NCI-H1092 (cell line): Measurements from ENCODE around the gene MMP13.
"Not testable (repeated sequence)": the region's sequence is repeated elsewhere in the genome, so short reads cannot be mapped to it uniquely, and the experiment has no call there.

Source experiments
- DNase-seq: peaks from one replicate; lab custom pipeline; 2025; lab: John Stamatoyannopoulos, UW

Gene MMP13

DNA sequence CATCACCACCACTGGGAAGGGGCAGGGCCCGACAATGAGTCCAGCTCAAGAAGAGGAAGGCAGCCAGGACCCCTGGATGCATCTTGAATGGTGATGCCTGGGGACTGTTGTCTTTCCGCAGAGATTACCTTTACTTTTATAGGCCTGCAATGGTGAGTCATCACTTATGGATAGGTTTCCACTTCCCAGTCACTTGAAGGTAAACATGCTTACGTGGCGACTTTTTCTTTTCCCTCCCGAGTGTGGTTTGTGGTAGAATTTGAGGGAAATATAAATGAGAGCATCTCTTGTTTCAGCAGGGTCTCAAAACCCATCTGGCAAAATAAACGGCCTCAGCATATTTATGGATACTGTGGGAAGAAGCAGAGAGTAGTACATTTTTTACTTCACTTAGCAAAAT lies at the start of gene MMP13:
Gene MMP13, minus strand, starts transcription at position 109 of the 400 bp plus-strand sequence. Its CDS starts 27 bp downstream, at position 82.
- DNase-seq, result no peak

DNA sequence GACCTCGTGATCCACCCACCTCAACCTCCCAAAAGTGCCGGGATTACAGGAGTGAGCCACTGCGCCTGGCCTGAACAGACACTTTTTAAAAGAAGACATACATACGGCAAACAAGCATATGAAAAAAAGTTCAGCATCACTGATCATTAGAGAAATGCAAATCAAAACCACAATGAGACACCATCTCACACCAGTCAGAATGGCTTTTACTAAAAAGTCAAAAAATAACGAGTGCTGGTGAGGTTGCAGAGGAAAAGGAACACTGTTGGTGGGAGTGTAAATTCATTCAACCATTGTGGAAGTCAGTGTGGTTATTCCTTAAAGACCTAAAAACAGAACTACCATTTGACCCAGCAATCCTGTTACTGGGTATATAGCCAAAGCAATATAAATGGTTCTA lies 48.7 kb upstream of the MMP13 start:
- DNase-seq, result not testable (repeated sequence)

DNA sequence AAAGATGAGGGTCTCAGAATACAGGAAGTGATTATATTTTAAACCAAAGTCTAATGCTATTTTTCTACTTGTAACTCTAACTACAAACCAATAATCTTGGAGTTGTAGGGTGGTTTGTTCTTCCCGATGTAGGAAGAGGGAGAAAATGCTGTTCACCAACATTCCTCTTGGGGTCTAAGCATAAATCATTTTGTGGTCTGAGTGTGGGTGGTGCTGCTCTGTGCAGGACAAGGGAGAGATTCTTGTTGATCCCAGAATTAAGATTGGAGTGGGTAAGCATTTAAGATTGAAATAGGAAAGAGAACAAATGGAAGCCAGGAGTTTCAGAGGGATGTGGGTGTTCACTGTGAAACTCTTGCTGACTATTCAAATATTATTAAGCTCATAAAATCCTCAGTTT lies 38.6 kb upstream of the MMP13 start:
- DNase-seq, result no peak

DNA sequence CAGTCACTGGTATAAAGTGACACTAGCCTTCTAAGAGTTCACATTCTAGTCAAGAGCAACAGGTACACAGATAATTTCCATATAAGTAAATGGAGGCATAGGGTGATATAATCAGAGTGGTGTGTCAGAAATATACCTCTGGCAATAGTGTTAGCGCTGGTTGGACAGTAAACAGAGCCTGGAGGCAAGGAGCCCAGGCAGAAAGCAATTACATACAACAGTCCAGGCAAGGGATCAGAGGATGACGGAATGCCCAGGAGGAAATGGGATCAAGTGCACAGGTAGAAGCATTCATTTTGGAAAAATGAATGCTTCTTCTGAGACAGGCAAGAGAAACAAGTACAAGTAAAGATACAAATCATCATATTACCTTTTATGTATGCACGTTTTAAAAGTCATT lies 36.2 kb upstream of the MMP13 start:
- no peak for DNase-seq

DNA sequence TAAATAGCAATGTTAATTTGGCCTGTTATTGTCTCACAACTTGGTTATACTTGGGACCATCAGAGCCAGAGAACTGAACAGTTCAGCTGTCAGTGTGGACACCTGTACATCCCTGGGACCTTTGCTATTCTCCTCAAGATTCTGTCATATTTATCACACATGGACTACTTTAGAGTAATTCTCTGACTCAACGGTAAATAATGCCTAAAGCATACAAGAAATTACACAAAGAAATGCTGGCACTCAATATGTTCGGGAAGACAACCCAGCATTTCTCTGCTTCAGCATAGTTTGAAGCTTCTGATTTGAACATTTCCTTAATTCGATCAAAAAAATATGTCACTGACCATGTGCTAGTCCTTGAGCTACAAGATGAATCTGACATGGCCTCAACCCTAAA lies 34.6 kb upstream of the MMP13 start:
- DNase-seq, result no peak

DNA sequence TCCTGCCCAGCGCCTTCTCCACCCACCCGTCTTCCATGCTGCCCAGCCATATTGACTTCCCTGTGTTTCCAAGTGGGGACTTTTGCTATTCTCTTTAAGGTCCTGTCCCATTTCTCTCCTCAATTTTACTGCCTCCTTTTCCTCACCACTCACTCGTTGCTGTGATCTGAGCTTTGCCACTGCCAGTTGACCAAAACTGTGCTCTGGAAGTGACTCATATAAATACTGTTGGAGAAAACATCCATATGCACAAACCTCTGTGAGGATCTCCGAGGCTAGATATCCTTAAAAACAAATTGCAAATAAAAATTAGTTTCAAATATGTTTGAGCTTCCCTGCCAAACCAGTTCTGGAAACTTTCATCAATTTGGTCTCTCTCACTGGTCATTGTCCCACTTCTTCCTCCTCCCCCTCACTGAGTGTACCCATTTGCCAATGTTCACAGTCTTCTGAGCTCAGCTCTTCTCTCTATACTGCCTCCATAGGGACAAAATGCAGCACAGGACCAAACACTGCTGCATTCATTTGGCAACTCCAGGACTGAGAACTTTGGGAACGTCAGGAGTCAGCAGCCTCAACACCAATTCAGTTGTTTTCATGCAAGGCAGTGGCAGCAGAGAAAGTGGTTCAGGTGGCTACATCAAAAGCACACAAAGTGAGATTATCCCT lies 34.0 kb upstream of the MMP13 start:
- DNase-seq, result no peak

DNA sequence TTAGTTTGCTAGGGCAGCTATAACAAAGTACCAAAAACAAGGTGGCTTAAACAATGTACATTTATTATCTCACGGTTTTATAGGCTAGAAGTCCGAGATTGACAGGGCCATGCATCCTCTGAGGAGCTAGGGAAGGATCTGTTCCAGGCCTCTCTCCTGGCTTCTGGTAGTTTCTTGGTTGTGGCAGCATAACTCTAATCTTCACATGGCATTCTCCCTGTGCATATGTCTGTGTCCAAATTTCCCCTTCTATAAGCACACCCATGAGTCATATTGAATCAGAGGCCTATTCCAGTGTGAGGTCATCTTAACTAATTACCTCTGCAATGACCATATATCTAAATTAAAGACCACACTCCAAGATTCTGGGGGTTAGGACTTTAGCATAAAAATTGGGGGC lies 31.3 kb upstream of the MMP13 start:
- DNase-seq, result no peak

DNA sequence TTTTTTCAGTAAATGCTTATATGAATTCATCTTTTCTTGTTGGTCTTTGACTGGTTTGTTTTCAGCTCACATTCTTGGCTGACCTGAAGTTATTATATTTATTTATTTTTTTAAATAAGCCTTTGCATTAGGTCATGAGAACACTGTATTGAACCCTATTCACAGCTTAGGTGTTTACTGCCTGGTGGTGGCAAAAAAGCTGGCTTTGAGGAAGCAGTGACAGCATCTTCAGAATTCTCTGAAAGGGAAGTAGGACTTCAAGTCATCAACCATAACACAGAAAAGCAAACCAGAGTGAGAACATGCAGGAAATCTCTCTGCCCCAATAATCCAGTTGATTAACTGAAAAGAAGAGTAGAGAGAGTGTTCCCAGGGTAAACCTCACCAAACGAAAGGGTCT lies 30.3 kb upstream of the MMP13 start:
- DNase-seq, result no peak

DNA sequence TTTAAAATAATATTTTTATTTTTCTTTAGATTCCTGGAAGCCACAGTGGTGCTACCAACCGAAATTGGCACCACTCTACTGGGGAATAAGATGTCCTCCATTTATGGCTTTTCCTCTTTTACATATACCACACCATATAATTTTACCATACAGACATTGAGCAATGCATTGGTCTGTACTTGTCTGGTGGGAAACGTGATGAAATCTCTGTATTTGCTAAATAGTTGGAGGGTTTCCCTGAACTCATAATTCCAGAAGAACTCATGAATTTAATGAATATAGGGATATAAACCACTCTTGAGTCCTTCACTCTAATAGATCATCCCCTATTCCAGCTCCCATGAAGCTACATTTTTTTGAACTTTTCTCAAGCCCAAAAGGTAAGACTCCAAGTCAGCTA lies 28.0 kb upstream of the MMP13 start:
- no peak for DNase-seq

DNA sequence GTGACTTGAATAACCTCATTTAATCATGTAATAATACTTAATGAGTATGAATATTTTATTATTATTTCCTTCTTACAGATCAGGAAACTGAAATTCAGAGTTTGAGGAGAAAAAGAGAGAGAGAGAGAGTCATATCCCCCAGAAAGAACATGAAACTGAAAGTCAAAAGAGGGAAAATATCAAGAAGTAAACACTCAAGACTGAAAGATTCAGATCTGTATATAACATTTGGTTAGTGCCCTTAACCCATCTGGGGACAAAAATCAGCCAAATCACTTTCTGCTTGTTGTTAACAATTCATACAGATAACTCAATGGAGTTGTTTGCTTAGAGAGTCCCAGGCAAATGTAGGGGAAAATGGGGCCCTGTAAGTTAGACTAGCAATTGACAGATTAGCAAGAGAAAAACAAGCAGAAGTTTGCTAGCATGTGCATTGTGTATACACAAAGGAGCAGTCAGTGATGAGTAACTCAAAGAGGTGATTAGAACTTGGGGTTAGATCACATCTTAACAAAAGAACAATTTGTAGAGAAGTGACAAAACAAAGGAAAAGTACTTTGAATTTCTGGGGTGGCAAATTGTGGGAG lies 25.9 kb upstream of the MMP13 start:
- DNase-seq, result no peak

DNA sequence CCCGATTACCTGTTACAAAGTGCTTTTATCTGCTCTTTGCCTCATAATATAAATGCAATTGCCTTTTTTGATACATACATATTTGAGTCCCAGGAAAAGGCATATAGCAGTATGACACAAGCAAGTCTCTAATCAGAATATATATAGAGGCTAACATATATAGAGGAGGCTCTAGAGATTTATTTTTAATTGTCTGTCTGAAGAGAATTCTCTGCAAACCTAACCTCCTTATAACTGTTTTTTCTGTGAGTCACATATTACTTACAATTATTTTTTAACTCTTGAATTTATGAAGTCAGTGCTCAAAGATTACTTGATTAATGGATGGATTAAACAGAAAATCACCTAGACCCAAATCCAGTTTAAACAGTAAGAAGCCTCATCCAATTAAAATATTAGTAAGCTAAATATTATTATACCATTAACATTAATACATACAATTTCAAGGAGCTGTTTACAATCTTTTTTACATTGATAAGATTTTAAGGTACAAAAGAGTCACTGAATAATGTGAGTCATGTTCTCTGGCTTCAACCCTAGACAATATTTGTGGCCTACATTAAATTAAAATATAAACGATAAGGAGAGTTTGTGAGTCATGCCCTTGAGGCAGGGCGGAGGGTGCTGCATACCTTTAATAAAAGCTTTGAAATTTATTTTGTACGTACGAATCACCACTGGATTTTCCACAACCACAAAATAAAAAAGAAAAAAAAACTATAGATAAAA lies 19.2 kb upstream of the MMP13 start:
- DNase-seq, result no peak

DNA sequence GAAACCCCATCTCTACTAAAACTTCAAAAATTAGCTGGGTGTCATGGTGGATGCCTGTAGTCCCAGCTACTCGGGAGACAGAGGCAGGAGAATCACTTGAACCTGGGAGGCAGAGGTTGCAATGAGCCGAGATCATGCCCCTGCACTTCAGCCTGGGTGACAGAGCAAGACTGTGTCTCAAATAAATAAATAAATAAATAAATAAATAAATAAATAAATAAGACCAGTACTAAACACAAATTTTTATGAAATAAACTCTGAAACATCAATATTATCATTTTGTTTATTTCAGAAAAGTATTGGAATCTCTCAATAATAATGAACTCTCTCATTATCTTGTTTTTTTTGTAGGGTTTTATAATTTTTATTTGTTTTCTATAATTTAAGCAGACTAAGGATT lies 18.2 kb upstream of the MMP13 start:
- DNase-seq, result not testable (repeated sequence)

DNA sequence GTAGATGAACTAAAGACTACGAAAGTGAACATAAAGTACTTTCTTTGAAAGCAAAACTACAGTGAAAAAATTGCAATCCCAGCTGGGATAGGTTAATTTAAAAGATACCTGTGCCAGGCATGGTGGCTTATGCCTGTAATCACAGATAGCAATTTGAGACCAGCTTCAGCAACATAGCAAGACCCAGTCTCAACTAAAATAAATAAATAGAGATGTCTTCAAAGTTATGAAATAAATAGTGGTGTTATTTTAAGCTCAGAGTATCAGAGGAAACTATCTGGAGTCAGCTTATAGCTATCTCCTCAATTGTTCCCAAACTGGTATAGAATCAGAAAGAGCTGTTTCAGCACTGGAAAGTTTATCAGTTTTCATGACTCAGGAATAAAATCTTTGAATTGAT lies 17.3 kb upstream of the MMP13 start:
- no peak for DNase-seq

DNA sequence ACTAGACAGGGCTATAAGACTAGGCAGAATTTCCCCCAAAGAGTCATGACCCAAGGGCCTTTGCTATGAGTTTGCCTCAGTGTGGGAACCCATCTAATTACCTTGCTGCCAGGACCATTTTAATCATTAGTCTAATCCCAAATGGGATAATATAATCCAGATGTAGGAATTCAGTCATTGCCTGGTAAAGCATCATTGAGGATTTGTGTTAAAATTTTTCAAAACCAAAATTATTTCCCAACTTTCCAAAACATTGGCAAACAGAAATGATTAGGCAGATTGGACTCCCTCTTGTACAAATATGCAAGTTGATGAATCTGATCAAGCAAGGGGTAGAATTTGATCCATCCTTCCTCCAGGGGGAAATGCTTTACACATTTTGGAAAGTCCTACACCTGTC lies 16.2 kb upstream of the MMP13 start:
- no peak for DNase-seq

DNA sequence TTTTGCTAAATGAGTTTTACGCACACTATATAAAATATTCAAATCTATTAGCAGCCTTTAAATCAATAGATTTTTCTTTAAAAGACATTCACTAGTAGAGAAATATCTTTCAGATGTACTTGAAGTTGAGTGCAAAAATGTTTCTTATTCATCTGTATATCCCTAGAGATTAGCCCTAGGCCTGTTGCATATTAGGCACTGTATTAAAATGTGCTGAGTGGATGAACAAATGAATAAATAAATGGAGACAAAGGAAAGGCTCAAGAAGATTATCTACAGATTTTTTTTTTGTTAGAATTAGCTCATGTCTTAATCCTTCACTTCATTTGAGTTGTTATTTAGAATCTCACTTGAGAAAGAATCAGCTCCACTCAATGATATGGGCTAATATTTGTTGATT lies 12.0 kb upstream of the MMP13 start:
- no peak for DNase-seq

DNA sequence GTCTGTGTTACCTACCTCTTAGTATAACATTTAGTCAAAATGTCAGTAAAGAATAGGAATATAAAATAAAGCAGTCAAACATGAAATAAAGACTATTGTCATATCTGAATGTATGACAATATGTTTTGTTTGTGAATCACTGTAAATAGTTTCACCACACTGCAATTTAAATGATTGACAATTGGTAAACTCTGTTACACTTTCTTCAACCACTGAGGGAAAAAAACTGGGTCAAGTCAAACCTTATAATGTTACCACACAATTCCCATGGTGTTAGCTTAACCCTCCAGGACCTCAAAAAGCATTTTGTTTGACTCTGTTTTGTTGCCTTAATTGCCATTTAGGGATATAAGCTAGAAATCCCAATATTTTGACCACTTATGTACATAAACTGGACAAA lies 10.5 kb upstream of the MMP13 start:
- DNase-seq, result no peak

DNA sequence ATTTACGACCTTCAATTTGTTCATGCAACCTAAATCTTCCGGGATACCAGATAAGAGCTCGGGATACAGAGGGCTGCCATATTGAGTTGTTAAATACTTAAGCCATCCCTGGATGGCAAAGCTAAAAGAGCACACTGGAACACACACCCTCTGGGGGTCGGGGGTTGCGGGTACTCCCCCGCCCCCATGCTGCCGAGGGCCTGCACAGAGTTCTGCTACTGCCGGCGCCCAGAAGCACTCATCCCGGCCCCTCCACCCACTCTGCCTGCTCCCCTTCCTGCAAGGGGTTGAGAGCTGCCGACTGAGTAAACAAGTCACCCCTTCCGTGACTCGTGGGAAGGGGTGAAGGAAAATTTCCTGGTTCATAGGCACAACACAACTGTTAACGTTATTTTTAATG lies 9.3 kb upstream of the MMP13 start:
- DNase-seq, result no peak

DNA sequence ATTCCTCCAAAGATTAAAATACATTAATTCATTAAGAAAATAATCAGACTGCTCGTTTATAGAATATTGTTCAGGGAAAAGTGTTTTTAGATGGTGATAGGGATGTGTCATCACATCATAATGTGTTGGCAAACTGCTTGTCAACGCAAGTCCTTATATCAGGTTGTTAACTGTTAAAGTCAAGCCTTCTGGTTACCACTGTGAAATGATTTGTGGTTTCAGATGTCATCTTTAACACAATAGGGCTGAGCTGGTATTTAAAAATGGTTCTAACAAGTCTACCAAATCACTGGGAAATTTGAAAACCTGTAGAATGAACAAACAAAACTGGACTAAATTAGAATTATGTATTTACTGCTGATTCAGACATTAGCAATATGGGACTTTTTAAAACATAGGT lies 2.4 kb upstream of the MMP13 start:
- no peak for DNase-seq

DNA sequence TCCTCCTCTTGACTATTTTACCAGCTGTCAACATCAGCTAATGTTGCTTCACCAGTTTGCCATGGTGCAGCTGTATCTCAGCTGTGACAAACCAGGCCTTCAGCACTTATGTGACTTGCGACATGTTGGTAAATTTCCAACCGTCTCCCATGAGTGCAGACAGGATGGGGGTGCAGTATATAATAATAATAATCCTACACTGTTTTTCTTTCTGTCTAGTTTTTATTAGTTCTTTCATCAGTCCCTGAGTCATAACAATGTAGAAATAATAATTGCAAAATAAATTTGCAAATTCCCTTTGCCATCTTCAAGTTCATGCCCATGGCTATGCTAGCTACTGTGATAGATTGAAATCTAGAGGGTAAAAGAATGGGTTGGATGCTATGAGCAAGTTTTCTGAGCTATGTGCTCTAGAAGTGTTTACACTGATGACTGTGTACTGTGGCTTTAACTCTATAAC lies 4.9 kb downstream of the MMP13 start:
- DNase-seq, result no peak

DNA sequence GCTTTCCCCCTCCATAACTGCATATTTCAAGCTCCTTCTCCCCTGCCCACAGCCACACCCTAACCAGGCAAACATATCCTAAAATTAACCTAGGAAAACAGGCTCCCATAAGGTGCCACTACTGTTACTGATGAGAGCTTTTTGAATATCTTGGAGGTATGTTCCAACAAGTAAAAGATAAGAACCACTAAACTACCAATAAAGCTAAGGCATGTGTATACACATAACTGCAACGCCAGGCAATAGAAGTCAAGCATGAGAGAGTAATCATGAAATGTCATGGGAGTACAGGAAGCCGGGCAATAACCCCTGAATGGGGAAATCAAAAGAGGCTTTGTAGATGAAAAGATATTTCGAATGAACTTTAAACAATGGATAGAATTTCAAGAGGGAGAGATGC lies 9.3 kb downstream of the MMP13 start:
- DNase-seq, result no peak

DNA sequence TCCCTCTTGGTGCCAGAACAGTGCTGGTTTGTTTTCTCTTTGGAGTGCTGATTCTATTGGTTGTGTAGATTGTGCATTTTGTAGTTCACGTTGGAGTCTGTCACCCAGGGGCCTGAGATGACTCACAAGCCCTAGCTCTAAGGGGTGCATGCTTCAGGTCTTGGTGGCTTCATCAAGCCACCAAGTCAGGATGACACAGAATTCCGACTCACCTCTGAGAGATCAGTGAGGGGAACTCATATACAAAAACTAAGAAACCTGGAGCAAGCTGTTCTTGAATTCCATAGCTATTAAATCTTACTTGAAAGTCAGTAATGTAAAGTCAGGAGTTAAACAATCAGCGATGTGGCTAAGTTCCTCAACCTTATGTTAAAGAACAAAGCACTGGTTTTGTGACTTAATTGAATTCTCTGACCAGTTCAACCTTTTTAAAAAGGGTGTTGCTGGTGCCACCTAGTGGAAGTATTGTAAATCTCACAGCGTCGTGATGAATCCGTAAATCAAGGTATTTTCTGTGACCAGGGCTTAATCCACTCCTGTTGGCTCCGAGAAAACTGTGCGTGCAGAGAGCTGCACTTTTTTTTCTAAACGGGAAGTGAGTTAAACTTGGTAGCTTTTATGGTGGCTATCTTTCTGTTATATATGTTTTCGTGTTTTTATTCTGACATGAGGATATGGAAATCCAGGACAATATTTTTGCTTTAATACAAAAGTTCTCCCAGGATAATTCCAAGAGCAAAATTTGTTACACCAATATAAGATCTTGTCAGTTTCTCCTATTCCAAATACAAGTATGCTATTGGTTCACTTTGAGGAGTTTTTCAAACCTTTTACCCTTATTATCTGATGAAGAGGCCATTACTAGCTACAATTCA lies 14.6 kb downstream of the MMP13 start:
- peak; percentile 37 for DNase-seq

DNA sequence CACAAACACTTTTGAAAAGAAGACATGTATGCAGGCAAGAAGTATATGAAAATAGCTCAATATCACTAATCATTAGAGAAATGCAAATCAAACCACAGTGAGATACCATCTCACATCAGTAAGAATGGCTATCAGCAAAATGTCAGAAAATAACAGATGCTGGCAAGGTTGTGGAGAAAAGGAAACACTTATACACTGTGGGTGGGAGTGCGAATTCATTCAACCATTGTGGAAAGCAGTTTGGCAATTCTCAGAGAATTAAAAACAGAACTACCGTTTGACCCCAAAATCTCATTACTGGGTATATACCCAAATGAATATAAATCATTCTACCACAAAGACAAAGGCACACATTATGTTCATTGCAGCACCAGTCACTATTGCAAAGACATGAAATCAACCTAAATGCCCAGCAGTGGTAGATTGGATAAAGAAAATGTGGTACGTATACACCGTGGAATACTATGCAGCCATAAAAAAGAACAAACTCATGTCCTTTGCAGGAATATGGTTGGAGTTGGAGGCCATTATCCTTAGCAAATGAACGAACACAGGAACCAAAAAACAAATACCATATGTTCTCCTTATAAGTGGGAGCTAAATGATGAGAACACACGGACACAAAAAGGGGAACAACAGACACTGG lies 18.5 kb downstream of the MMP13 start:
- no peak for DNase-seq
